H1 (cell line): ENCODE results near the gene CD99. TPM values are rescaled to one million over a fixed set of nuclear protein-coding genes. Genes with fewer than 3 reads are reported as not detected.

Experiments used
- CTCF ChIA-PET: fragments of 300-600 bp; sonication (Branson Sonifier 250); formaldehyde crosslinking; loops from one replicate; lab custom pipeline; 2021; ENCODE audit not compliant: partially characterized antibody; lab: Charles Lee
- POLR2A ChIA-PET: fragments of 300-600 bp; sonication (Branson Sonifier 250); formaldehyde crosslinking; loops from one replicate; lab custom pipeline; 2021; ENCODE audit warnings: inconsistent platforms; ENCODE audit not compliant: partially characterized antibody; lab: Charles Lee
- DNase-seq, 2 experiments: peaks; one replicate each; pipeline versions ENCODE4 v3.0.0 to v3.0.0-alpha.2; 2010 to 2022; ENCODE audit warnings: low spot score in 2 of 2, low read depth in 1 of 2, mixed read lengths in 1 of 2
- FAIRE-seq: peaks from 2 replicates; lab custom pipeline; 2011; peaks lifted over from hg19 to GRCh38; lab: Jason Lieb, UNC
- H2AFZ ChIP-seq: 2 replicates; pipeline ENCODE4 v1.8.1; 2012; ENCODE audit warnings: low read length, inconsistent platforms
- H2AK5ac ChIP-seq: 2 replicates; pipeline ENCODE4 v1.6.1; 2013; ENCODE audit warnings: low read depth, low read length
- H2BK120ac ChIP-seq: replicated peaks from 2 replicates; pipeline ENCODE3; 2013; ENCODE audit warnings: low read depth, low read length, inconsistent platforms
- H2BK12ac ChIP-seq: 2 replicates; pipeline ENCODE4 v1.6.1; 2013; ENCODE audit warnings: low read depth, low read length
- H2BK15ac ChIP-seq: 2 replicates; pipeline ENCODE4 v1.6.1; 2013; ENCODE audit warnings: low read length
- H2BK20ac ChIP-seq: 2 replicates; pipeline ENCODE4 v1.6.1; 2013; ENCODE audit warnings: low read length
- H2BK5ac ChIP-seq: 2 replicates; pipeline ENCODE4 v1.6.1; 2013; ENCODE audit warnings: low read depth, low read length
- H3K14ac ChIP-seq: 2 replicates; pipeline ENCODE4 v1.6.1; 2013; ENCODE audit warnings: inconsistent platforms; ENCODE audit not compliant: insufficient read length
- H3K18ac ChIP-seq: 2 replicates; pipeline ENCODE4 v1.6.1; 2013; ENCODE audit warnings: low read length; ENCODE audit errors: extremely low read depth
- H3K23ac ChIP-seq: 2 replicates; pipeline ENCODE4 v1.6.1; 2013; ENCODE audit warnings: inconsistent platforms; ENCODE audit not compliant: insufficient read length
- H3K23me2 ChIP-seq: 2 replicates; pipeline ENCODE4 v1.6.1; 2013; ENCODE audit warnings: low read depth, low read length
- H3K27ac ChIP-seq: 2 replicates; pipeline ENCODE4 v1.6.1; 2011; ENCODE audit warnings: low read depth, low read length, inconsistent platforms
- H3K27me3 ChIP-seq, 4 experiments: replicated peaks in 1 of 4; 1 replicate in 1 of 4; 2 replicates in 3 of 4; pipeline versions ENCODE4 v1.6.1 to v1.8.1; 2011 to 2013; ENCODE audit warnings: low read length in 3 of 4, mild to moderate bottlenecking in 3 of 4, inconsistent platforms in 2 of 4, mixed read lengths in 2 of 4, moderate library complexity in 1 of 4; ENCODE audit not compliant: control insufficient read depth in 3 of 4, insufficient read depth in 3 of 4; ENCODE audit errors: extremely low read depth in 1 of 4
- H3K36me3 ChIP-seq, 4 experiments: 2 replicates each; pipeline versions ENCODE4 v1.6.1 to v1.8.1; 2011 to 2013; ENCODE audit warnings: mild to moderate bottlenecking in 4 of 4, low read length in 3 of 4, moderate library complexity in 2 of 4, control low read depth in 1 of 4, inconsistent platforms in 1 of 4; ENCODE audit not compliant: insufficient read depth in 4 of 4, control insufficient read depth in 2 of 4
- H3K4ac ChIP-seq: replicated peaks from 2 replicates; pipeline ENCODE3; 2013; ENCODE audit warnings: low read length, low read depth, mixed read lengths, inconsistent platforms; ENCODE audit not compliant: insufficient read length
- H3K4me1 ChIP-seq, 4 experiments: replicated peaks in 1 of 4; 1 replicate in 1 of 4; 2 replicates in 3 of 4; pipeline versions ENCODE4 v1.6.1 to v1.8.1; 2011 to 2013; ENCODE audit warnings: low read length in 3 of 4, inconsistent platforms in 2 of 4, mixed read lengths in 1 of 4; ENCODE audit not compliant: insufficient read depth in 4 of 4, control insufficient read depth in 3 of 4
- H3K4me2 ChIP-seq, 2 experiments: 2 replicates each; pipeline versions ENCODE4 v1.6.1 to v1.8.1; 2011 to 2013; ENCODE audit warnings: low read depth in 2 of 2, low read length in 2 of 2, control low read depth in 1 of 2, inconsistent platforms in 1 of 2, mild to moderate bottlenecking in 1 of 2; ENCODE audit not compliant: insufficient read depth in 1 of 2
- H3K4me3 ChIP-seq, 4 experiments: fragments of 200-600, 300-600 bp in 1 of 4; sonication (generic), shearing (Covaris generic), sonication (Bioruptor Twin) in 1 of 4; 2 replicates each; pipeline versions ENCODE4 v1.5.1 to v1.8.1; 2011 to 2016; ENCODE audit warnings: low read length in 4 of 4, low read depth in 3 of 4, control low read depth in 2 of 4, inconsistent platforms in 2 of 4, mild to moderate bottlenecking in 2 of 4, mixed read lengths in 1 of 4, moderate library complexity in 1 of 4; ENCODE audit not compliant: insufficient read depth in 2 of 4; ENCODE audit errors: extremely low read depth in 1 of 4
- H3K56ac ChIP-seq: replicated peaks from 2 replicates; pipeline ENCODE3; 2013; ENCODE audit warnings: low read depth, mild to moderate bottlenecking, mixed read lengths, low read length, inconsistent platforms; ENCODE audit not compliant: insufficient read length
- H3K79me1 ChIP-seq: 2 replicates; pipeline ENCODE4 v1.6.1; 2013; ENCODE audit warnings: low read depth, low read length, control low read depth
- H3K79me2 ChIP-seq, 2 experiments: 2 replicates each; pipeline versions ENCODE4 v1.6.1 to v1.8.1; 2012 to 2013; ENCODE audit warnings: low read length in 2 of 2, mild to moderate bottlenecking in 2 of 2, inconsistent platforms in 1 of 2; ENCODE audit not compliant: insufficient read depth in 2 of 2, control insufficient read depth in 1 of 2
- H3K9ac ChIP-seq, 4 experiments: replicated peaks in 1 of 4; 1 replicate in 1 of 4; 2 replicates in 3 of 4; pipeline versions ENCODE4 v1.6.1 to v1.8.1; 2011 to 2013; ENCODE audit warnings: low read depth in 3 of 4, low read length in 3 of 4, control low read depth in 2 of 4, mild to moderate bottlenecking in 2 of 4, moderate library complexity in 2 of 4, inconsistent platforms in 1 of 4; ENCODE audit errors: extremely low read depth in 1 of 4
- H3K9me3 ChIP-seq, 2 experiments: 2 replicates each; pipeline versions ENCODE4 v1.6.1 to v1.8.1; 2012 to 2013; ENCODE audit warnings: mild to moderate bottlenecking in 2 of 2, moderate library complexity in 2 of 2, control low read depth in 1 of 2, inconsistent platforms in 1 of 2, low read depth in 1 of 2, low read length in 1 of 2, mixed read lengths in 1 of 2; ENCODE audit not compliant: insufficient read depth in 2 of 2
- H4K20me1 ChIP-seq, 2 experiments: replicated peaks in 1 of 2; 2 replicates each; pipeline versions ENCODE3 to v1.8.1; 2011 to 2013; ENCODE audit warnings: inconsistent platforms in 2 of 2, low read length in 2 of 2, mild to moderate bottlenecking in 1 of 2; ENCODE audit not compliant: insufficient read depth in 2 of 2, control insufficient read depth in 1 of 2
- H4K5ac ChIP-seq: 2 replicates; pipeline ENCODE4 v1.6.1; 2013; ENCODE audit warnings: low read length, low read depth, mixed read lengths, inconsistent platforms; ENCODE audit not compliant: insufficient read length
- H4K8ac ChIP-seq: 2 replicates; pipeline ENCODE4 v1.8.0; 2013; ENCODE audit warnings: mild to moderate bottlenecking, moderate library complexity, low read length, inconsistent platforms; ENCODE audit not compliant: insufficient read depth; ENCODE audit errors: extremely low read depth
- H4K91ac ChIP-seq: replicated peaks from 2 replicates; pipeline ENCODE3; 2013; ENCODE audit warnings: low read length, mixed read lengths, inconsistent platforms; ENCODE audit not compliant: insufficient read length
- ASH2L ChIP-seq: fragments of 200-600, 300-600 bp; sonication (generic); IDR thresholded peaks from one replicate; pipeline ENCODE4 v1.7.1; 2017; ENCODE audit warnings: low read length
- KDM4A ChIP-seq: IDR thresholded peaks from one replicate; pipeline ENCODE4 v1.7.1; 2012; ENCODE audit warnings: low read depth, mild to moderate bottlenecking, moderate library complexity, low read length, inconsistent platforms; ENCODE audit not compliant: severe bottlenecking
- TAF7 ChIP-seq: optimal IDR thresholded peaks from 2 replicates; pipeline ENCODE3; 2011; ENCODE audit warnings: low read depth, mild to moderate bottlenecking, inconsistent platforms, low read length, moderate library complexity, borderline replicate concordance
- WGBS, 2 experiments: shearing (Covaris generic) in 1 of 2; methylation state at CpG; one replicate each; pipeline versions ENCODE4 v1.1.6 to v1.1.7; 2013 to 2015; ENCODE audit warnings: low lambda C conversion rate in 2 of 2, mixed read lengths in 2 of 2, inconsistent platforms in 1 of 2, low coverage in 1 of 2, missing lambda C conversion rate in 1 of 2; ENCODE audit not compliant: insufficient replicate concordance in 2 of 2, insufficient coverage in 1 of 2, insufficient read length in 1 of 2; ENCODE audit errors: extremely low coverage in 1 of 2, missing lambda C conversion rate in 1 of 2; 5-methylcytosine and 5-hydroxymethylcytosine counted together
- polyA plus RNA-seq, 7 experiments: library from polyadenylated mRNA; depleted of rRNA in 3 of 7; stranded (reverse) in 5 of 7; unstranded in 2 of 7; fragments of >200 nt in 5 of 7; fragments of 200-250 nt in 2 of 7; gene quantifications; 1 replicate in 5 of 7; 2 replicates in 1 of 7; 4 replicates in 1 of 7; pipeline versions ENCODE4 v1.2.1 to v1.2.3, GENCODE V29; 2011 to 2013; ENCODE audit warnings: missing spikeins in 2 of 7, mixed read lengths in 2 of 7
- total RNA-seq: library from RNA; stranded (reverse); fragmentation: NEBNext Ultra II Directional; extraction: Animal tissue kit (Norgen Biotek cat#: 25700); gene quantifications from 2 replicates; pipeline ENCODE4 v1.2.1, GENCODE V29; 2021
- TF ChIP-seq, protein P1 (sequence below): IDR thresholded peaks from 2 replicates; pipeline ENCODE4 v1.6.1; 2011; ENCODE audit warnings: low read length, improper control_type of control experiment
- TF ChIP-seq, protein P2 (sequence below): IDR thresholded peaks from 2 replicates; pipeline ENCODE4 v1.6.1; 2011; ENCODE audit warnings: low read depth, mild to moderate bottlenecking, low read length; ENCODE audit not compliant: insufficient read depth

Gene CD99
- total and polyA plus RNA-seq, 2 of the 8 experiments (the other 6 are each of a cell fraction or from before 2014, with no cell fraction given), result 30.1 to 47.8 TPM

DNA sequence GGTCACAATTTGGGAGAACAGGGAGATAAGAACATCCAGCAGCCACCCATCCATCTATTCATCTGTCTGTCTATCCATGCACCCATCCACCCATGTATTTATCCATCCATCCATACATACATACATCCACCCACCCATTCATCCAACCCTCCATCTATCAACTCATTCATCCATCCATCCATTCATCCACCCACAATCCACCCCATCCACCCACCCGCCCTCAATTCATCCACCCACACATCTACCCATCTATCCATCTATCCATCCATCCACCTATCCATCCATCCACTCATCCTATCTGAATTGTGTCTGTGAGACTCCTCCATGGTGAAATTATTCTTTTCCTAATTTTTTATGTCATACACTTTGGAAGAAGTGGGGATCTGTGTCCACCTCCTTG, 6.8 kb upstream of the CD99 start:
- Histone ChIP-seq H3K36me3 (no peaks in the 10 kb centered on the region), H3K4me3 (no peak overlapping the region), H4K91ac (no peak overlapping the region)
- 89 to 100% methylated on average over 1 of the region's 1 CpG for WGBS, 2 experiments
- TF ChIP-seq TAF7 (no peak), ASH2L (no peak), KDM4A (no peak)
- TF ChIP-seq, protein P1, sequence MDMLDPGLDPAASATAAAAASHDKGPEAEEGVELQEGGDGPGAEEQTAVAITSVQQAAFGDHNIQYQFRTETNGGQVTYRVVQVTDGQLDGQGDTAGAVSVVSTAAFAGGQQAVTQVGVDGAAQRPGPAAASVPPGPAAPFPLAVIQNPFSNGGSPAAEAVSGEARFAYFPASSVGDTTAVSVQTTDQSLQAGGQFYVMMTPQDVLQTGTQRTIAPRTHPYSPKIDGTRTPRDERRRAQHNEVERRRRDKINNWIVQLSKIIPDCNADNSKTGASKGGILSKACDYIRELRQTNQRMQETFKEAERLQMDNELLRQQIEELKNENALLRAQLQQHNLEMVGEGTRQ, result no peak
- TF ChIP-seq, protein P2, sequence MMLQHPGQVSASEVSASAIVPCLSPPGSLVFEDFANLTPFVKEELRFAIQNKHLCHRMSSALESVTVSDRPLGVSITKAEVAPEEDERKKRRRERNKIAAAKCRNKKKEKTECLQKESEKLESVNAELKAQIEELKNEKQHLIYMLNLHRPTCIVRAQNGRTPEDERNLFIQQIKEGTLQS, result no peak
- TF ChIP-seq, all 59 proteins: peak for 0
- Histone ChIP-seq H3K18ac (no peak overlapping the region), H3K14ac (no peak overlapping the region), H2AFZ (no peak overlapping the region), H2BK15ac (no peak overlapping the region), H3K56ac (no peak overlapping the region), H2BK20ac (no peak overlapping the region), H4K20me1 (peaks cover 0 to 1% of the 10 kb centered on the region in 2 experiments), H3K4me2 (no peak overlapping the region), H3K23ac (no peak overlapping the region), H3K23me2 (peaks cover 8% of the 10 kb centered on the region; the same call in 1 of the 2 replicates), H3K9me3 (no peaks in the 10 kb centered on the region), H4K8ac (no peak overlapping the region), H3K79me2 (no peaks in the 10 kb centered on the region), H3K4ac (no peak overlapping the region), H2BK5ac (no peak overlapping the region), H3K79me1 (no peaks in the 10 kb centered on the region), H3K9ac (no peak overlapping the region), H2BK120ac (no peak overlapping the region), H2BK12ac (no peak overlapping the region), H3K27me3 (peaks cover 0 to 3% (median 0%) of the 10 kb centered on the region in 4 experiments; a peak in 1 of 7 replicates), H3K4me1 (0 out of 7 replicates have a peak, but pooled peaks cover 0 to 2% (median 0%) of the 10 kb centered on the region in 4 experiments), H2AK5ac (no peak overlapping the region), H4K5ac (no peak overlapping the region), H3K27ac (no peak overlapping the region)
- CTCF ChIA-PET, result no interaction called here
- POLR2A ChIA-PET, result no interaction called here
- FAIRE-seq (no peak), DNase-seq (no peak)
